MCF 10A (cell line): ENCODE measurements around the gene COPB1. TPM values are rescaled to one million over a fixed set of nuclear protein-coding genes. Genes with fewer than 3 reads are reported as not detected.

Experiments
- BruUV-seq: library from RNA; stranded (reverse); fragments of 400-500 nt; replicated peaks from 2 replicates; lab custom pipeline; 2021; lab: Mats Ljungman, UMichigan
- CTCF ChIA-PET: fragments of 300-600 bp; sonication (Branson Sonifier 250); formaldehyde crosslinking; extraction: SDS; loops from one replicate; lab custom pipeline; 2021; ENCODE audit warnings: antibody characterized with exemption, inconsistent platforms; lab: Yijun Ruan, JAX
- POLR2A ChIA-PET: fragments of 300-600, 350-650 bp; sonication (Branson Sonifier 250); formaldehyde crosslinking; extraction: SDS; loops from one replicate; lab custom pipeline; 2020; ENCODE audit warnings: antibody characterized with exemption, inconsistent platforms; lab: Yijun Ruan, JAX
- DNase-seq: peaks from one replicate; pipeline ENCODE4 v3.0.0-alpha.2; 2018; ENCODE audit not compliant: unreplicated experiment
- H3K27ac Mint-ChIP-seq: one replicate; pipeline ENCODE4 v1.8.0; 2022; ENCODE audit warnings: mild to moderate bottlenecking, low read depth, mixed read lengths; ENCODE audit not compliant: unreplicated experiment
- H3K27me3 Mint-ChIP-seq: one replicate; pipeline ENCODE4 v1.8.0; 2022; ENCODE audit warnings: mixed read lengths; ENCODE audit not compliant: insufficient read depth, unreplicated experiment
- H3K36me3 Mint-ChIP-seq: one replicate; pipeline ENCODE4 v1.8.0; 2022; ENCODE audit warnings: mild to moderate bottlenecking, moderate library complexity, mixed read lengths; ENCODE audit not compliant: insufficient read depth, unreplicated experiment
- H3K4me1 Mint-ChIP-seq: one replicate; pipeline ENCODE4 v1.8.0; 2022; ENCODE audit warnings: mixed read lengths; ENCODE audit not compliant: insufficient read depth, unreplicated experiment
- H3K4me3 Mint-ChIP-seq: one replicate; pipeline ENCODE4 v1.8.0; 2022; ENCODE audit warnings: mild to moderate bottlenecking, moderate library complexity, mixed read lengths; ENCODE audit not compliant: unreplicated experiment
- H3K9me3 Mint-ChIP-seq: one replicate; pipeline ENCODE4 v1.8.0; 2022; ENCODE audit warnings: mixed read lengths; ENCODE audit not compliant: unreplicated experiment
- CTCF ChIP-seq: fragments of 200-600 bp; IDR thresholded peaks from one replicate; pipeline ENCODE4 v1.8.0; 2022; ENCODE audit warnings: antibody characterized with exemption, mild to moderate bottlenecking; ENCODE audit not compliant: unreplicated experiment
- intact Hi-C: fragments of 100-400 bp; cut with micrococcal nuclease; formaldehyde crosslinking; loops from 2 replicates; pipeline ENCODE4 v1.14.1; 2022
- total RNA-seq: library from RNA; stranded (reverse); gene quantifications from 2 replicates; pipeline ENCODE4 v1.2.3, GENCODE V29; 2022

Gene COPB1
- total RNA-seq, 1 experiment from 2014 or later = 159 TPM

GRCh38 chr11:14502039-14502438, 2.4 kb upstream of the COPB1 start:
- H3K27me3 Mint-ChIP-seq = no peaks in the 10 kb centered on the region
- CTCF ChIA-PET = interaction anchor here (0.6 kb wide), 1 partner anchor 137 kb away, joined by 4 read pairs; no protein-coding TSS in a partner anchor
- H3K9me3 Mint-ChIP-seq = no peaks in the 10 kb centered on the region
- H3K27ac Mint-ChIP-seq = no peak overlapping the region
- peaks cover 22% of the 10 kb centered on the region for H3K4me1 Mint-ChIP-seq
- TF ChIP-seq CTCF = no peak
- no peak overlapping the region for H3K4me3 Mint-ChIP-seq
- POLR2A ChIA-PET = interaction anchor here (1.0 to 1.4 kb wide), 2 partner anchors 16 to 17 kb away, joined by 3 read pairs; no protein-coding TSS in a partner anchor
- peaks cover 64% of the 10 kb centered on the region for H3K36me3 Mint-ChIP-seq
- BruUV-seq = no TSS peak
- intact Hi-C loops = no loop called here
- DNase-seq = no peak

GRCh38 chr11:14500181-14500651, 605 bp upstream of the COPB1 start:
- peak; percentile 61 for DNase-seq

DNA sequence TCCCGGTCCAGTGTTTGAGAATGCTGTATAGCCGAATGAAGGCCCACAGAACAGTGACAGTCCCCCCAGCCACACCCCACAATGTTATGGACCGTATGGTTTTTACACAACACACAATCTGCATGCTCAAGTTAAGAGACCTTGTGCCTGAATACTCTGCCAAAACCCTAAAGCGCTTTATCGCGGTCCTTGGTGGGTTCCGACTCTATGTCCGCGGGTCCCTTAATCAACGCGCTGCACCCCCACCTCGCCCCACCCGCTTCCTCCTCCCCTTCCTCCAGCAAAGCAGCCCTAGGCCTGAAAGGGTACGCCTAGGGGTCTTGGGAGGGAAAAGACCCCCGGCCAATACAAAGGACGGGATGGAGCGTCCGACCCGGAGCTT, 442 bp downstream of the COPB1 start:
- TSS peak; percentile 31 for BruUV-seq
- Mint-ChIP-seq H3K9me3 (no peaks in the 10 kb centered on the region), H3K4me1 (peaks cover 28% of the 10 kb centered on the region), H3K4me3 (peak overlapping the region; percentile 76), H3K36me3 (peaks cover 64% of the 10 kb centered on the region), H3K27ac (peak overlapping the region; percentile 95), H3K27me3 (no peaks in the 10 kb centered on the region)
- ChIA-PET POLR2A (interaction anchor here (0.9 to 3.2 kb wide), 9 partner anchors 10 to 709 kb away, joined by 3 to 43 read pairs (median 4); partner anchors contain the start of gene PSMA1), CTCF (interaction anchor here (0.6 to 1.3 kb wide), 3 partner anchors 12 to 96 kb away, joined by 3 to 4 read pairs (median 3); no protein-coding TSS in a partner anchor)
- intact Hi-C loops = no loop called here
- peak; percentile 28 for DNase-seq
- no peak for TF ChIP-seq CTCF

More at GRCh38 chr11:14500181-14500651, 605 bp upstream of the COPB1 start:
- ChIA-PET CTCF (interaction anchor here (0.8 to 1.9 kb wide), 3 partner anchors 13 to 408 kb away, joined by 3 to 9 read pairs (median 4); no protein-coding TSS in a partner anchor), POLR2A (interaction anchor here (0.7 to 3.2 kb wide), 20 partner anchors 8 to 1696 kb away, joined by 3 to 43 read pairs (median 4); partner anchors contain the start of genes CYP2R1 and PSMA1)
- intact Hi-C loops = no loop called here
- H3K36me3 Mint-ChIP-seq = peaks cover 64% of the 10 kb centered on the region
- H3K4me3 Mint-ChIP-seq = peak overlapping the region; percentile 76
- TF ChIP-seq CTCF = no peak
- H3K4me1 Mint-ChIP-seq = peaks cover 28% of the 10 kb centered on the region
- H3K27ac Mint-ChIP-seq = peak overlapping the region; percentile 95
- TSS peak; percentile 63 for BruUV-seq
- no peaks in the 10 kb centered on the region for H3K9me3 Mint-ChIP-seq
- H3K27me3 Mint-ChIP-seq = no peaks in the 10 kb centered on the region

- H3K4me1 Mint-ChIP-seq = peaks cover 6% of the 10 kb centered on the region
- no peak for DNase-seq
- TF ChIP-seq CTCF = no peak
- H3K9me3 Mint-ChIP-seq = no peaks in the 10 kb centered on the region
- no TSS peak for BruUV-seq
- CTCF ChIA-PET = interaction anchor here (0.6 to 1.8 kb wide), 5 partner anchors 24 to 97 kb away, joined by 3 to 5 read pairs (median 3); no protein-coding TSS in a partner anchor
- H3K36me3 Mint-ChIP-seq = peaks cover 99% of the 10 kb centered on the region
- H3K27ac Mint-ChIP-seq = peak overlapping the region; percentile 57
- H3K4me3 Mint-ChIP-seq = no peak overlapping the region
- intact Hi-C loops = no loop called here
- no peaks in the 10 kb centered on the region for H3K27me3 Mint-ChIP-seq
- POLR2A ChIA-PET = interaction anchor here (0.7 to 2.1 kb wide), 6 partner anchors 9 to 39 kb away, joined by 3 to 10 read pairs (median 4); no protein-coding TSS in a partner anchor
Measured at GRCh38 chr11:14480716-14481115, 18.9 kb downstream of the COPB1 start.
